Adrenal gland (tissue), 5 donors: ENCODE results near the gene ZNF394.

Experiments used
- CTCF ChIP-seq, 6 experiments: fragments of 450-650 bp in 4 of 6; fragments of 200-600 bp in 2 of 6; sonication (generic) in 1 of 6; IDR thresholded peaks; 1 replicate in 5 of 6; 2 replicates in 1 of 6; pipeline versions ENCODE4 v1.5.1 to v1.8.0; 2016 to 2021; ENCODE audit warnings: antibody characterized with exemption in 6 of 6, mild to moderate bottlenecking in 2 of 6, moderate library complexity in 1 of 6
- POLR2A ChIP-seq, 2 donors: fragments of 450-650 bp; IDR thresholded peaks; one replicate each; pipeline ENCODE4 v1.6.1; 2017; ENCODE audit warnings: antibody characterized with exemption in 2 of 2, mild to moderate bottlenecking in 2 of 2, moderate library complexity in 1 of 2
- donor health status: DM: no; HTN: no; CAD: no.

- TF ChIP-seq CTCF (IDR thresholded peaks at IDR 0.05): no peak
- no peak for TF ChIP-seq POLR2A (IDR thresholded peaks at IDR 0.05)
These were observed 51.2 kb downstream of the ZNF394 start for GRCh38 chr7:99448855-99449254.
